ENCODE measurements around the gene SH3GL2.

Gene SH3GL2

DNA sequence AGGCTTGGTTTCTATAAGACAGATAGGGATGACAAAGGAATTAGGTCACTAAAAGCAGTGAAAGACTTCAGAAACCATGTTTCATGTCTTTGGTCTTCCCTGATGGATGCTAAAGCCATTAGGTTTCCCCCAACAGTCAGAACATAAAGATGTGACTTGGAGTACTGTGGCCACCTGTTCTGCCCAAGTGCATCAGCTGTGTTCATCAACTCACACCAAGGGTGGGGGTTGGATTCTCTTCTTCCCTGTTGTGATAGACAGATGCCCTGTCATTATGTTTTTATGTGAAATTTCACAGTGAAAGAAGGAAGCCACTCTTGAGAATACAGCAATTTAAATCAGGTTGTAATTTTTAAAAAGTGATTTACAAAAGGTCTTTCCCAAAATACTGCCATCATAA lies 196.8 kb downstream of the SH3GL2 start:
- Mint-ChIP-seq H3K4me3 (no peak overlapping the region), H3K9me3 (peaks cover 3% of the 10 kb centered on the region), H3K36me3 (ENCODE audit: low read depth) (no peaks in the 10 kb centered on the region), H3K27ac (no peak overlapping the region), H3K27me3 (ENCODE audit: low read depth) (no peaks in the 10 kb centered on the region), H3K4me1 (ENCODE audit: low read depth) (no peaks in the 10 kb centered on the region)

DNA sequence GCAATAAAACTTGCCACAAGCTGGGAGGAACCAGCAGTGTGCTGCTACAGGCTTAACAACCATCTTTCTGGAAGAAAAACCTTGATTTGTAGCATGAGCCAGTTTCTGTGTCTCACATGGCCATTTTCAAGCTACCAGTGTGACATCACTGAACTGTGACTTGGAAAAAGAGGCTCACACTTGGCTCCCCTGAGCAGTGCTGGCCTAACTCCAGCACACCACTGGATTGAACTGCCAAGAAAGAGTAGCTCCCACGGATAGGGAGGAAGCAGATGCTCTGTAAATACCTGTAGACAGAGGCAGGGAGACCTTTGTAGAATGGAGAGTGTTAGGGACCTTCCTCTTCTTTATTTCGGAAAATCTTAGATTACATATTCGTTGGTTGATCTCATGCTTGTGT lies 197.9 kb downstream of the SH3GL2 start:
- H3K4me3 Mint-ChIP-seq = no peak overlapping the region
- H3K4me1 Mint-ChIP-seq (ENCODE audit: low read depth) = no peaks in the 10 kb centered on the region
- no peak overlapping the region for H3K27ac Mint-ChIP-seq
- no peaks in the 10 kb centered on the region for H3K36me3 Mint-ChIP-seq (ENCODE audit: low read depth)
- H3K27me3 Mint-ChIP-seq (ENCODE audit: low read depth) = no peaks in the 10 kb centered on the region
- peaks cover 3% of the 10 kb centered on the region for H3K9me3 Mint-ChIP-seq

DNA sequence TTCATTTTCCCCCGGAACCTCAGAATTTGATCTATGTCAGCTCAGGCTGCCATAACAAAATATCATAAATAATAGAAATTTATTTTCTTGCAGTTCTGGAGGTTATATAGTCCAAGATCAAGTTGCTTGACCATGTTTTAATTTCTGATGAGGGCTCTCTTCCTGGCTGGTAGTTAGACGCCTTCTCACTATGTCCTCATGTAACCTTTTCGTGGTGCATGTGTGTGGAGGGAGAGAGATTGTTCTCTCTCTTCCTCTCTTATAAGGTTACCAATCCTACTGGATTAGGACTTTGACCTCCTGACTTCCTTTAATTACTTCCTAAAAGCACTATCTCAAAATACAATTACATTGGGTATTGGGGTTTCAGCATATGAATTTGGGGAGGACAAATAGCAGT lies 198.6 kb downstream of the SH3GL2 start:
- Mint-ChIP-seq H3K27ac (no peak overlapping the region), H3K9me3 (peaks cover 3% of the 10 kb centered on the region), H3K36me3 (ENCODE audit: low read depth) (no peaks in the 10 kb centered on the region), H3K27me3 (ENCODE audit: low read depth) (no peaks in the 10 kb centered on the region), H3K4me1 (ENCODE audit: low read depth) (no peaks in the 10 kb centered on the region), H3K4me3 (no peak overlapping the region)

DNA sequence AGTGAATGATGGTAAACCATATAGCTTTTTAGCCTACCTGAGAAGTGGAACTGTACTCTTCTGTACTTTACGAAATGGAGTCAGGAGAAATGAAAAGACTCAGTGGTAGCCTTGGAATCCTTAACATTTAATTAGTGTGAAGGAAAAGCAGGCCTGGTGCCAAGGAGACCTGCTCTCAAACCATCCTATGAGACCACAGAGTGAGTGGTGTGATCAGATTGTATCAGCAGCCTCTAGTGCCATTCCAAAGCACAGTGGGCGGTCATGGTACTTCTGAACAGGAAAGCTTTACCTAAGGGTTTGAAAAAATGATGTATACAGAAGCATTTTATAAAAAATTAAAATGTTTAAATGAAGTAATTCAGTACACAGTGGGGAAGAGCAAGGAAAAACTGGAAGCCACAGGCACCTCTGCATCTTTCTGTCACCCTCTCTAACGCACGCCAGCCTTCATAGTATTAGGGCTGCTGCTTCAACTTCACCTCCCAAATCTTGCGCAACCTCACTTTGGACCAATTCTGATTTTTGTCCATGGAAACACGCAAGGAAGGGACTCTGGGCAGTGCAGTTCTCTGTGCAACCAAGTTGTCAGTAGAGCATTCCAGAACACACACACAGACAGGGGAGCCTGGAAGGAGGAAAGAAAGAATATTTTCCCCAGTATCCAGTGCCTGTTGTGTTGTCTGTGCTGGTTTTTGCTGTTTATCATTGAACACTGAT lies 203.7 kb downstream of the SH3GL2 start:
- Mint-ChIP-seq H3K36me3 (ENCODE audit: low read depth) (no peaks in the 10 kb centered on the region), H3K9me3 (peaks cover 3% of the 10 kb centered on the region), H3K27ac (no peak overlapping the region), H3K4me3 (no peak overlapping the region), H3K27me3 (ENCODE audit: low read depth) (no peaks in the 10 kb centered on the region), H3K4me1 (ENCODE audit: low read depth) (no peaks in the 10 kb centered on the region)

DNA sequence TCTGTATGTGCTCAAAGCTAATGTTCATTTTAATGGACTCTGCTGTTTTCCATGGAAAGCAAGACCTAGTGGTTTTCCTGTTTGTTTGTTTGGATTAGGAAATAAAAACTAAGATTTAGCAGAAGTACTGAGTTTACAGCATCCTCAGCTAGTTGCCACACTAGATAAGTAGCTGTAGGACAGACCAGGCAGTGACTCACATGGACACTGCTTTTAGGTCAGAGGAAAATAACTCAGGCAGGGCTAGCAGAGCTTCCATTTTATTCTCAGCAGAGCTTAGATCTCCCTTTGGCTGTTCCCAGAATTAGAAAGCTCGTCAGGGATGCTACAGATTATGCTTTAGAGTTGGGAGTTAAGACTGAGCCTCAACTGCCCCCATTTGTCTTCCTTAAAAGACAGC lies 204.4 kb downstream of the SH3GL2 start:
- no peaks in the 10 kb centered on the region for H3K36me3 Mint-ChIP-seq (ENCODE audit: low read depth)
- no peak overlapping the region for H3K4me3 Mint-ChIP-seq
- H3K27ac Mint-ChIP-seq = no peak overlapping the region
- no peaks in the 10 kb centered on the region for H3K4me1 Mint-ChIP-seq (ENCODE audit: low read depth)
- H3K27me3 Mint-ChIP-seq (ENCODE audit: low read depth) = no peaks in the 10 kb centered on the region
- peaks cover 3% of the 10 kb centered on the region for H3K9me3 Mint-ChIP-seq

DNA sequence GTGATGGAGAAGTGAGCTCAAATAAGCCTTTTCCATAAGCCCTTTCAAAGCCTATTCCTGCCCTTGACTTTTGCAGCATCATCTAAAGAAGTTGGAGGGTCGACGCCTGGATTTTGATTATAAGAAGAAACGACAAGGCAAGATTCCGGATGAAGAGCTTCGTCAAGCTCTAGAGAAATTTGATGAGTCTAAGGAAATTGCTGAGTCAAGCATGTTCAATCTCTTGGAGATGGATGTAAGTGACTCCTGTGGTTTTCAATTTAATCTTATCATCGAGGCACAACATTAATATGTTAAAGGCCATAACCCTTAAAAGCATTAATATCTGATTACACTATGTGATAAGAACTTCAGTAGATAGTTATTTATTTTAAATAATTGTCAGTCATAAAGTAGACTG lies 210.4 kb downstream of the SH3GL2 start:
- Mint-ChIP-seq H3K27me3 (ENCODE audit: low read depth) (no peaks in the 10 kb centered on the region), H3K27ac (no peak overlapping the region), H3K4me3 (no peak overlapping the region), H3K9me3 (no peaks in the 10 kb centered on the region), H3K36me3 (ENCODE audit: low read depth) (no peaks in the 10 kb centered on the region), H3K4me1 (ENCODE audit: low read depth) (no peaks in the 10 kb centered on the region)

DNA sequence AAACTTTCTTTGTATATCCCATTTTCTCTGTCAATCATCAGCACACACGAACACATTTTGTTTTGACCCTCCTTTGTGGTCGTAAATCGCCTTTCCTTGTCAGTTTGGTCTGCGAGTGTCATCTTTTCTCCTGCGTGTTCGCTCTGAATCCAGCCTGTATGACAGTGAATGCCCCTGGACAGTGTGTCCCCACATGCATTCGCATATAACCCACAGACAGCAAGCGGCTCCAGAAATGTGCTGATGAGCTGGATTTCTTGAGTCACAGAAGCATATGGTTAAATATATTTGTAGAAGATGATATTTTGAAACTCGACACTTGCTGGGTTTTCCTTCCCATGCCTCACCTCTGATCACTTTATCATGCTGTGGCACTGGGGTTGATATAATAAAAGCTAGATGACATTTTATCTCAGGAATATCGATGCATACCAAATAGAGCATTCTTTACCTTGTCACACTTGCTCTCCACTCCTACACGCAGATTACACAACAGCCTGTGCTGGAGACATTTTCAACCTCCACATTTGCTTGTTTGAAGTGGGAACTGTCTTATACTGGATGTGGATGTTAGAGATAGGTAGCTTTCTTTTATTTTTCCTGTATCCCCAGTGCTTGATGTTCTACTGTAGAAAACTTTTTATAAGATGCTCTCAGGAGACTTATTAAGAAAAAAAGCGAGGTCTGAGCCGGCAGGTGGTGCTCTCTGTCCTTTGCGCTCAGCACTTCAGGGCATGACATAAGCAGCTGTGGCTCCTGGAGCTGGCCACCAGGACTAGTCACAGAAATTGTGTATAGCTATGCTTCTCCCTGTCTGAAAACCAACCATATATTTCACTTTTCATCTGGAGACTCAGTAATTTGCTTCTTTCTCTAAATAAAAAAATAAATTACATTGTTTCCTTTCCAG lies 215.1 kb downstream of the SH3GL2 start:
- H3K36me3 Mint-ChIP-seq (ENCODE audit: low read depth) = no peaks in the 10 kb centered on the region
- H3K4me3 Mint-ChIP-seq = no peak overlapping the region
- H3K4me1 Mint-ChIP-seq (ENCODE audit: low read depth) = no peaks in the 10 kb centered on the region
- no peaks in the 10 kb centered on the region for H3K9me3 Mint-ChIP-seq
- no peak overlapping the region for H3K27ac Mint-ChIP-seq
- no peaks in the 10 kb centered on the region for H3K27me3 Mint-ChIP-seq (ENCODE audit: low read depth)

DNA sequence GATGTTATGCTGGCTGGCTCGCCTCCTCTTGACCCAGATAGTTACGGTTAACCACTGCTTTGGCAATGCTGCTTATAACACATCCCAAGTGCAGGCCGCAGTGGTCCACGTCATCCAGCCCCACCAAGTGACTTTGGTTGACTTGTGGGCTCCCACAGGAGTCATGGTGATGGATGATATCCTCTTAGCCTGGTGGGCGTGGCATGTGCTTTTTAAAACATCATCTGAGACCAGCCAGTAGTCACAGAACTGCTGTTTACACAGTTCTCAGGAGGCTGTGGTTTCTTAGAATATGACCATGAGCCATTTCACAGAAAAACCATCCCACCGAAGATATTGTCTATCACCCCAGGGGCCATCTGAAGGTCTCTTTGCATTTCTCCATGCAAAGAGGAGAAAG lies 216.9 kb downstream of the SH3GL2 start:
- H3K4me1 Mint-ChIP-seq (ENCODE audit: low read depth) = no peaks in the 10 kb centered on the region
- H3K27me3 Mint-ChIP-seq (ENCODE audit: low read depth) = no peaks in the 10 kb centered on the region
- H3K9me3 Mint-ChIP-seq = no peaks in the 10 kb centered on the region
- H3K27ac Mint-ChIP-seq = no peak overlapping the region
- no peak overlapping the region for H3K4me3 Mint-ChIP-seq
- no peaks in the 10 kb centered on the region for H3K36me3 Mint-ChIP-seq (ENCODE audit: low read depth)

DNA sequence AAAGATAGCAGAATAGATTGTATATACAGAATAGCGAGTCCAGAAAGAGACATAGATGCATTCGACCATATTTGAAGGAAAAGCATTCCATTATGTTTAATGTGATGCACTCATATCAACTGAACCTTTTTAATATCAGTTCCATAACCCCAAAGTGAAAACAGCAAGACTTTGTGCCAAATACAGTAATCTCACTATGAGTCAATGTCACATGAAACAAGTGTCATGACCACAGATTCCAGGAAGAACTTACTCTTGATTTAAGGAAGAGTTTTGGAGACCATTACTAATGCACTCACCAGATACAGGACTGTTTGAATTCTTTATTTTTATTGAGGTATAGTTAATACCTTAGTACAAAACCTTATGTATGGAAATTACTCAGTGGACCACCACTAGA lies 220.5 kb downstream of the SH3GL2 start:
- H3K4me3 Mint-ChIP-seq = no peak overlapping the region

DNA sequence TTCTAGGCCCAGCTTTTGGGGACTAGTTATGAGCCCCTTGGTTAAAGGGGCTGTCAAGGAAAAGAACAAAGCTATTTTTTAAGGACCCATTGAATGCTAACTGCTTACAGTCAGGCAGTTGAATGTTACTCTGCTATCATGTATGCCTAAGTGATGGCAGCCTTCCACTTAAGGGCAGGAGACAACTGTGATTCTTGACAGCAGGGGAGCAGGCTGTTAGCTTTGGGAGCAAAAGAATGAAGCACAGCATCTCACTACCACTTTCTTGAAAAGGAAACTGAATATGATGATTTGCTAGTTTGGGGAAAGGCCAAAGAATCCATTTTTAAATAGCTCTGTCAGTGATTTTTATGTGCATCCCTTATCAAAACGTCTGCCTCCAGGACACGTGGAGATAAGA lies 221.6 kb downstream of the SH3GL2 start:
- Mint-ChIP-seq H3K27me3 (ENCODE audit: low read depth) (no peaks in the 10 kb centered on the region), H3K4me3 (no peak overlapping the region), H3K9me3 (no peaks in the 10 kb centered on the region), H3K36me3 (ENCODE audit: low read depth) (no peaks in the 10 kb centered on the region), H3K27ac (no peak overlapping the region), H3K4me1 (ENCODE audit: low read depth) (no peaks in the 10 kb centered on the region)

More for the DNA sequence above, 220.5 kb downstream of the SH3GL2 start:
- H3K27me3 Mint-ChIP-seq (ENCODE audit: low read depth) = no peaks in the 10 kb centered on the region
- no peak overlapping the region for H3K27ac Mint-ChIP-seq
- H3K9me3 Mint-ChIP-seq = no peaks in the 10 kb centered on the region
- H3K4me1 Mint-ChIP-seq (ENCODE audit: low read depth) = no peaks in the 10 kb centered on the region
- H3K36me3 Mint-ChIP-seq (ENCODE audit: low read depth) = no peaks in the 10 kb centered on the region

DNA sequence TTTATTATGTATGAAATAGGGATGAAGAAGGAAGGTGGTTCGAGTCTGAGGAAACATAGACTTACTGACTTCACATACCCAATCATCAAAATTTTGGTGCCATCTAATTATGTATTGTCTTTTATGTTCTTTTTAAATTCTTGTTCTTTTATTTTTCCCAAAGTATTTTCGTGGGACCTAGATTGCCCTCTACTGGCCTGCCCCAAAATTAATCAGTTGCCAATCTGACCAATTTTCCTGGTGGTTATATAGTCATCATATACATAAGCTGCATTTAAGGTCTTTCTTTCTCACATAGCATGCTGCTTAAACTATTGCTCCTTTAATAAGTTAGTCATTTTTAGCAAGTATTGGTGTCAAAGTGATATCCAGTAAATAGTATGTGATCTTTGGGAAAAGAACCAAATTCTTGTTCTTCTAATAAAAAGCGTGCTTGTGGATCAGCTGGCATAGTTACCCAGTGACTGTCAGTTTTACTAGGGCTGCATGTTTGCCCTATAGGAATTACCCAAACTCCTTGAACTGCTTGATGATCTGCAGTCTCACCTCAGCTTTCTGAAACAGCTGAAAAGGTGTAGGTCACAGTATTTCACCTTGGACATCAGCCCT lies 223.5 kb downstream of the SH3GL2 start:
- no peaks in the 10 kb centered on the region for H3K36me3 Mint-ChIP-seq (ENCODE audit: low read depth)

DNA sequence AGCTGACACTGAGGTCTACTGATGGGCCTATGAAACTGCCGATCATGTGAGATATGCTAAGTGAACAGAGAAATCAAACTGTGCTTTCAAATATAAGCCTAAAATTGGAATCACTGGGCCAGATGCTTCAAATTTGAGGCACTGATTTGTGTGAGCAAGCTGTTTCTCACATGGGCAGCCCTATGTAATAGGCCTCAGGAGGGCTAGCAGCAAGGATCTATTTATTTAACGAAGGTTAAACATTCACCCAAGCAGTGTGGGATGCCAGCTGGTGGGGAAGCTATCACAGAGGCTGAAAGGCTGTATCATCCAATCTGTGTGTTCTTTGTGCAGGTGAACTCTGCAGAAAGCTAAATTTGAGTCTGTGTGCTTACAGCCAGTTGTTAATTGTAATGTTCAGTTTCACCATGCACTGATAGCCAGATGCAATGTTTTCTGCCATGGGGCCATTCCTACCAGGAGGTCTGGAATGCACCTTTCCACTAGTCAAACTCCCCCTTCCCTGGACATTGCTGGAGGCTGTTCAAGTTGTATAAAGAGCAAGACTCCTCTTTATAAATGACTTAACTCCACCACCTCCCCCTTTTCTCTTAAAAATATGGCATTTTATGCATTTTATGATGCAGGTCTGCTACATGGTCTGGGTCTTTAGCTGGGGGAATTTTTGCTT lies 228.9 kb downstream of the SH3GL2 start:
- Mint-ChIP-seq H3K36me3 (ENCODE audit: low read depth) (no peaks in the 10 kb centered on the region), H3K9me3 (no peaks in the 10 kb centered on the region)

More for the DNA sequence above, 223.5 kb downstream of the SH3GL2 start:
- Mint-ChIP-seq H3K27ac (no peak overlapping the region), H3K9me3 (no peaks in the 10 kb centered on the region), H3K4me1 (ENCODE audit: low read depth) (no peaks in the 10 kb centered on the region), H3K4me3 (no peak overlapping the region), H3K27me3 (ENCODE audit: low read depth) (no peaks in the 10 kb centered on the region)

DNA sequence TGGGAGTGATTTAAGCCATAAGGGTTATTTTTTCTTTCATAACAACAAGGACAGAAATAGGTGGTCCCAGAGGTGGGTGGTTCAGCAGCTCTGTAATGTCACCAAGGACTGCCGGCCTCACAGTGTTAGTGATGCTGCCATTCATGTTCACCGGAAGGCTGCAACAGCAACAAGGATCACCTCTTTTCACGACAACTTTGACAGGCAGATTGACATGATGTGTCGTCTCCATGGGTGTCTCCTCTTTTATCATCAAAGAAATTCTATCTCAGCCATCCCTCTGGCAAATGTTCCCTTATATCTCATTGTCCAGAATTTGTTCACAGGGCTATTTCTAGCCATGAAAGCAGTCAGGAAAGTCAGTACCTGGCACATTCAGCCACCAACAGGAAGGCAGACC lies 231.5 kb downstream of the SH3GL2 start:
- Mint-ChIP-seq H3K27me3 (ENCODE audit: low read depth) (no peaks in the 10 kb centered on the region), H3K4me1 (ENCODE audit: low read depth) (no peaks in the 10 kb centered on the region), H3K36me3 (ENCODE audit: low read depth) (no peaks in the 10 kb centered on the region), H3K27ac (no peak overlapping the region), H3K9me3 (no peaks in the 10 kb centered on the region), H3K4me3 (no peak overlapping the region)

More for the DNA sequence above, 228.9 kb downstream of the SH3GL2 start:
- H3K4me1 Mint-ChIP-seq (ENCODE audit: low read depth) = no peaks in the 10 kb centered on the region
- H3K27me3 Mint-ChIP-seq (ENCODE audit: low read depth) = no peaks in the 10 kb centered on the region
- no peak overlapping the region for H3K27ac Mint-ChIP-seq
- H3K4me3 Mint-ChIP-seq = no peak overlapping the region

DNA sequence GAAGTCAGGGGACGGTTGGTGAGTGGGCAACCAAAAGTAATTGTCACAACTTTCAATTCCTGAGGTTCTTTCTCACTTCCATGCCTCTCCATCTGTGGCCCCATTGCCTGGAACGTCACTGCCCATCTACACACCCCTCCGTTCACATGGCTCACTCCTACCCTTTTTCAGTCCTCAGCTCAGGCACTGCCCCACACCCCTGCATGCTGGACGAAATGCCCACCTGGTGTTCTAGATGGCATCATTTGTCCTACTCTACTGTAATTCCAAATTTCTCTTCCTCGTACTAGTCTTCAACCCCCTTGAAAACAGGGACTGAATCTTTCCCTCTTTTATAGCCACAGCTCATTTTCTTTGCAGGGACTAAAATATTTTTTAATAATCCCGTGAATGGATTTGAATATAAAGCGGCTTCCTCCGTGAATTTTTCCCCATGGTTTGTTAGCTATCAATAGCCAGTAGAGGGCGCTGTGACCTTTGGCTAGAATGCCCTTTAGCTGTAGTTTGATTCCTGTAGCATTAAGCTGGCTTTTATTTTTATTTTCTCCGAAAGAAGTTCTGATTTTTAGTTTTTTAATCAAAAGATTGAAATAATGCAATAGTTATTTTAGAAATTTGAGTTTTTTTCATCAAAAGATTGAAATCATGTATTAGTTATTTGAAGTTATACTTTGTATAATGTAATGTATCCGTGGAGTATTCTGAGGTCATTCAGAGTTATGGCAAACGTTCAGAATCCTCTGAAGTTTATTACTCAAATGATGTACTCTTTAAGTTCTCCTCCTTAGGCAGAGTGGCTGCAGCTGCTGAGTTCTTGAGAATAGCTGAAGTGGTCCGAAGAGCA lies 232.1 kb downstream of the SH3GL2 start:
- Mint-ChIP-seq H3K27me3 (ENCODE audit: low read depth) (no peaks in the 10 kb centered on the region), H3K4me3 (no peak overlapping the region), H3K9me3 (no peaks in the 10 kb centered on the region), H3K36me3 (ENCODE audit: low read depth) (no peaks in the 10 kb centered on the region), H3K4me1 (ENCODE audit: low read depth) (no peaks in the 10 kb centered on the region), H3K27ac (no peak overlapping the region)
